ENCODE measurements around the gene LRRN4. TPM values are rescaled to one million over a fixed set of nuclear protein-coding genes. Genes with fewer than 3 reads are reported as not detected.

LRRN4 gene
- total and polyA plus RNA-seq, 3 donors from 2014 or later: 0.08 to 3.1 (median 0.43) TPM

DNA sequence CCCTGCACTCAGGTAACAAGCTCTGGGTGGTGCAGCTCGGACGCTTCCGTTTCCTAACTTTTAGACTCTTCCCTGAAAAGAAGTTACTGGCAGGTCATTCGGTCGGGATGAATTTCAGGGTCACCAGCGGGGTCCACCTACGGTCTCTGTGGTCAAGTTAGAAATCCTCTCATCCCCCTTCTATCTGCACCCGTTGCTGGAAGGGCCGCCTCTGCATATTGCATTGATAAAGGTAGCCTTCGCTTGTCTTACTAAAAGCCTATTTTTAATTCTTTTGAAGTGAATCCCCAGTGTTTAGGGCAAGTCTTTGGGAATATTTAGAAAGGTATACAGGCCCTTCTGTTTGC lies 47.3 kb downstream of the LRRN4 start:
- TF ChIP-seq, protein P1, sequence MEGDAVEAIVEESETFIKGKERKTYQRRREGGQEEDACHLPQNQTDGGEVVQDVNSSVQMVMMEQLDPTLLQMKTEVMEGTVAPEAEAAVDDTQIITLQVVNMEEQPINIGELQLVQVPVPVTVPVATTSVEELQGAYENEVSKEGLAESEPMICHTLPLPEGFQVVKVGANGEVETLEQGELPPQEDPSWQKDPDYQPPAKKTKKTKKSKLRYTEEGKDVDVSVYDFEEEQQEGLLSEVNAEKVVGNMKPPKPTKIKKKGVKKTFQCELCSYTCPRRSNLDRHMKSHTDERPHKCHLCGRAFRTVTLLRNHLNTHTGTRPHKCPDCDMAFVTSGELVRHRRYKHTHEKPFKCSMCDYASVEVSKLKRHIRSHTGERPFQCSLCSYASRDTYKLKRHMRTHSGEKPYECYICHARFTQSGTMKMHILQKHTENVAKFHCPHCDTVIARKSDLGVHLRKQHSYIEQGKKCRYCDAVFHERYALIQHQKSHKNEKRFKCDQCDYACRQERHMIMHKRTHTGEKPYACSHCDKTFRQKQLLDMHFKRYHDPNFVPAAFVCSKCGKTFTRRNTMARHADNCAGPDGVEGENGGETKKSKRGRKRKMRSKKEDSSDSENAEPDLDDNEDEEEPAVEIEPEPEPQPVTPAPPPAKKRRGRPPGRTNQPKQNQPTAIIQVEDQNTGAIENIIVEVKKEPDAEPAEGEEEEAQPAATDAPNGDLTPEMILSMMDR (IDR thresholded peaks at IDR 0.05): no peak
- no peak for TF ChIP-seq POLR2A (IDR thresholded peaks at IDR 0.05)
- H3K9me3 ChIP-seq: no peaks in the 10 kb centered on the region
- intact Hi-C loops (cut with DNase I; ENCODE audit: low total_unique reads): no loop called here
- H3K4me1 ChIP-seq: peaks cover 19% of the 10 kb centered on the region
- DNase-seq: no peak
- no peaks in the 10 kb centered on the region for H3K27me3 ChIP-seq
- H3K36me3 ChIP-seq (ENCODE audit: low read depth, missing control alignments): no peaks in the 10 kb centered on the region
- peak overlapping the region; percentile 71 to 98 for H3K4me3 ChIP-seq
- H3K27ac ChIP-seq: peak overlapping the region in 1 of 2 donors; percentile 82
- WGBS, 2 donors: 0% methylated on average over 7 to 10 of the region's 10 CpGs

DNA sequence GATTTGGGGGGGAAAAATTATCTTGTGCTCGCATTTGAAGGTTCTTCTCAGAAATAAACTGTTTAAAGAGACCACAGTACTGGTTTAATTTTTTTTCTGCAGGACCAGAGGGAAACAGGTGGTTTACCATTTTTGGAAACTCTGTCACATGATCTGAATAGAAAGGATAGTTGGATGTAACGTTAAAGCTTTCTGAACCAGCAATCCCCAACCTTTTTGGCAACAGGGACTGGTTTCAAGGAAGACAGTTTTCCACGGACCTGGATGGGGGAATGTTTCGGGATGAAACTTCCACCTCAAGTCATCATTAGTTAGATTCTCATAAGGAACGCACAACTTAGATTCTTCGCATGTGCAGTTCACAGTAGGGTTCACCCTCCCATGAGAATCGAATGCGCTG lies 53.0 kb downstream of the LRRN4 start:
- Histone ChIP-seq H3K9me3 (no peaks in the 10 kb centered on the region), H3K36me3 (ENCODE audit: low read depth, missing control alignments) (no peaks in the 10 kb centered on the region), H3K27me3 (no peaks in the 10 kb centered on the region), H3K4me1 (no peaks in the 10 kb centered on the region), H3K4me3 (no peak overlapping the region), H3K27ac (no peak overlapping the region)
- 83% methylated on average over 8 of the region's 8 CpGs for WGBS, 2 donors
- no peak for TF ChIP-seq POLR2A (IDR thresholded peaks at IDR 0.05)
- TF ChIP-seq, protein P1 (IDR thresholded peaks at IDR 0.05): no peak
- intact Hi-C loops (cut with DNase I; ENCODE audit: low total_unique reads): no loop called here
- no peak for DNase-seq

DNA sequence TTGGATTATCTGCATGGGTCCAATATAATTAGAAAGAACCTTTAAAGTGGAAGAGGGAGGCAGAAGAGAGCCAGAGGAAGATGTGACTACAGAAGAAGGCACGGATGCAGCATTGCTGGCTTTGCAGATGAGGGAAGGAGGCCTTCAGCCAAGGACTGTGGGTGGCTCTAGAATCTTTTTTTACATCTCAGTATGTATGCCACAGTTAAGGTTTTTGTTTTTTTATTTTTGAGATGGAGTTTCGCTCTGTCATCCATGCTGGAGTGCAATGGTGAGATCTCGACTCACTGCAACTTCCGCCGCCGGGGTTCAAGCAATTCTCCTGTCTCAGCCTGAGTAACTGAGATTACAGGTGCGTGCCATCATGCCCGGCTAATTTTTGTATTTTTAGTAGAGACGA lies 54.1 kb downstream of the LRRN4 start:
- no peak for TF ChIP-seq POLR2A (IDR thresholded peaks at IDR 0.05)
- TF ChIP-seq, protein P1 (IDR thresholded peaks at IDR 0.05): no peak
- Histone ChIP-seq H3K27me3 (no peaks in the 10 kb centered on the region), H3K4me1 (no peaks in the 10 kb centered on the region), H3K36me3 (ENCODE audit: low read depth, missing control alignments) (no peaks in the 10 kb centered on the region), H3K27ac (no peak overlapping the region), H3K9me3 (no peaks in the 10 kb centered on the region), H3K4me3 (no peak overlapping the region)
- intact Hi-C loops (cut with DNase I; ENCODE audit: low total_unique reads): no loop called here
- WGBS, 2 donors: 91 to 93% methylated on average over 9 of the region's 9 CpGs
- DNase-seq: no peak

DNA sequence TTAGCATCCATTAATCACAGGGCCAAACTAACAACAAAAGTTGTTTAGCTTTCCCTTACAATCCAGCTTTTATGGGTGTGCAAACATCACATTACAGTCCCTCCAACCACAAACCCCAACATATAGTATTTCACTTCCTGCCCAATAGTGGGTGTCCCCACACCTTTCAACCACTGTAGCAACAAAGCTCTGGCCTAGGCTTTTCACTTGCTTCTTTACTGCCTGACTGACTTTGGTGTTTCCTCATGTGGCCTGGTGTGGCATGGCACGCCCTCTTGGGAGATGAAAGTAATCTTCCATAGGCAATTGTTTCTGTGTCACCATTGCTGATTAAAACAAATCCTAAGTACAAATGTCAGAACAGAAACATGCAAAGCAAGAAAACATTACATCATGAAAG lies 57.1 kb downstream of the LRRN4 start:
- no peaks in the 10 kb centered on the region for H3K4me1 ChIP-seq
- intact Hi-C loops (cut with DNase I; ENCODE audit: low total_unique reads): no loop called here
- TF ChIP-seq, protein P1 (IDR thresholded peaks at IDR 0.05): no peak
- TF ChIP-seq POLR2A (IDR thresholded peaks at IDR 0.05): no peak
- no peaks in the 10 kb centered on the region for H3K36me3 ChIP-seq (ENCODE audit: low read depth, missing control alignments)
- no peak overlapping the region for H3K4me3 ChIP-seq
- H3K27me3 ChIP-seq: no peaks in the 10 kb centered on the region
- no peaks in the 10 kb centered on the region for H3K9me3 ChIP-seq
- H3K27ac ChIP-seq: no peak overlapping the region
- WGBS, 2 donors: 87 to 93% methylated on average over 1 of the region's 1 CpG
- DNase-seq: no peak

DNA sequence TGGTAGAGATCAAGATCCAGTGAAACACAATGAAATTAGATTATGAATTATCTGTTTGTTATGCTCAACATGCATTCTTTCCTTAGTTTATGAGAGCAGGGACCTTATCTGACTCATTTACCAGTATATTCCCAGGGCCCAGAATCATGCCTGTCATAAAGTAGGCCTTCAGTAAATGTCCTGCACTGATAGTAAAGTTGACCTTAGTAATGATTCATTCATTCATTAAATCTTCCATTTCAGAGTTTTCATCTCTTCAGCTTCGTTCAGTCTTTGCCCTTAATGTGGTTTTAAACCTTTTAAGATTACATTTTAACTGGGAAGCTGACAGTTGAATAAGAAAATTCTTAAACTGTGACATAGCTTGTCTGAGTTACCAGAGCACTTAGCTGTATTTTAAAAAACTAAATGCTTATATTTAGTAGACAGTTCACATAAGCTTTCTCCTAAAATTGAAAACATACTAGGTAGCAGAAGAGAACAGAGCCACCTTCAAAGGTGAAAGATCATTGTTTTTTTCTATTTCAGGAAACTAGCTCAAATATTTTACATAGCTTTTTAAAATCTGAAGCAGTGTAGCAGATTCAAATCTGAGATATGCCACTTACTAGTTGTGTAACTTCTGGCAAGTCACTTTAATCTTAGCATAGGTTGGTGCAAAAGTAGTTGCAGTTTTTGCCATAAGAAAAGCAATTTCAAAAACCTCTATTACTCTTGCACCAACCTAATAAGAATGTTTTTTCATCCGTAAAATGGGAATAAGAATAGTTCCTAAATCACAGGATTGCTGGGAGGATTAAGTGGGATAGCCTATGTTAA lies 62.0 kb downstream of the LRRN4 start:
- Histone ChIP-seq H3K9me3 (no peaks in the 10 kb centered on the region), H3K4me1 (no peaks in the 10 kb centered on the region), H3K36me3 (ENCODE audit: low read depth, missing control alignments) (no peaks in the 10 kb centered on the region), H3K27me3 (no peaks in the 10 kb centered on the region), H3K4me3 (no peak overlapping the region), H3K27ac (no peak overlapping the region)
- WGBS, 2 donors: 89 to 94% methylated on average over 2 of the region's 2 CpGs
- TF ChIP-seq, protein P1 (IDR thresholded peaks at IDR 0.05): no peak
- TF ChIP-seq POLR2A (IDR thresholded peaks at IDR 0.05): no peak
- DNase-seq: no peak
- intact Hi-C loops (cut with DNase I; ENCODE audit: low total_unique reads): no loop called here

Data from testis (tissue), 3 donors.